Measurements from ENCODE around the gene ZNF529. TPM values are rescaled to one million over a fixed set of nuclear protein-coding genes. Genes with fewer than 3 reads are reported as not detected.

ZNF529 gene
- total and polyA plus RNA-seq, 2 of the 13 experiments (the other 11 are each of a cell fraction or from before 2014, with no cell fraction given): 9.3 to 10.6 TPM

DNA sequence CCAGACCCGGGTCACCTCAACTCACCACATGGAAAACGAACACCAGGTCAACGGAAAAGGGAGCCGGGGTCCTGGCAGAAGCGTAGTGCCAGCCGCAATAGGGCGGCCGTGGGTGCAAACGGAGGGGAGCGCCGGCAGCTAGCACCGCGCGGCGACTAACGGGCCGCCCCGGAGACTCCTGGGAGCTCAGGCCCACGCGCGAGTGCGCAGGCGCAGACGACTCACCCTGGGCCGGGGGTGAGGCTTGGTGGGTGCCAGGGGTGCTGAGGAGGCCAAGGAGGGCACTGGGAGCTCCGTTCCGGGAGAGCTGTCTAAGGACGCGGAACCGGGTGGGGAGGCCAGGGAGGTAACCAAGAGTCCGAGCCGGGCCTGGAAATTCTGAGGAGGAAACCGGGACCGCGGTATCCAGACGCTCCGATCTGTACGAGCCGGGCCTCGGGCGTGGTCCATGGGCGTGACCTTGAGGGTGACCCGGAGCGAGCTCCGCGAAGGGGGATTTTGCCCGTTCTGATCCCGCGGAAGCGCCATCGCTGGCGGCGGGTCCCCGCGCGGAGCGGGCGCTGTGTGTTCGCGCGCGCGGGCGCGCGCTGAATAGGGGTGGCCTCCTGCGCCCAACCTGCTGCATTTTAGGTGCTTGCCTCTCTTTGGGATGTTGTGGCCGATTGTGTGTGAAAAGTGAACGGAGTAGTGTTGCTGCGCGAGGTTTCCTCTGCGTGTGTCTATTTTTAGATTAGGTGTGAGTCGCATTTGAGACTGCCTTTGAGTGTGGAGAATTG is 32.2 kb upstream of the ZNF529 start, which contains the start of gene ZNF382 (continued):
- peak; percentile 9; the same call in 1 of the 2 replicates for TF ChIP-seq ARNT2 (CRISPR knock-in tag; IDR thresholded peaks at IDR 0.05; ENCODE audit: low read depth)
- no peak for TF ChIP-seq ZNF678 (CRISPR knock-in tag; IDR thresholded peaks at IDR 0.05)
- TF ChIP-seq ZNF501 (CRISPR knock-in tag; IDR thresholded peaks at IDR 0.05): peak; percentile 59
- TF ChIP-seq, protein P1, sequence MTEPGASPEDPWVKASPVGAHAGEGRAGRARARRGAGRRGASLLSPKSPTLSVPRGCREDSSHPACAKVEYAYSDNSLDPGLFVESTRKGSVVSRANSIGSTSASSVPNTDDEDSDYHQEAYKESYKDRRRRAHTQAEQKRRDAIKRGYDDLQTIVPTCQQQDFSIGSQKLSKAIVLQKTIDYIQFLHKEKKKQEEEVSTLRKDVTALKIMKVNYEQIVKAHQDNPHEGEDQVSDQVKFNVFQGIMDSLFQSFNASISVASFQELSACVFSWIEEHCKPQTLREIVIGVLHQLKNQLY (CRISPR knock-in tag; IDR thresholded peaks at IDR 0.05): no peak
- TF ChIP-seq, protein P2, sequence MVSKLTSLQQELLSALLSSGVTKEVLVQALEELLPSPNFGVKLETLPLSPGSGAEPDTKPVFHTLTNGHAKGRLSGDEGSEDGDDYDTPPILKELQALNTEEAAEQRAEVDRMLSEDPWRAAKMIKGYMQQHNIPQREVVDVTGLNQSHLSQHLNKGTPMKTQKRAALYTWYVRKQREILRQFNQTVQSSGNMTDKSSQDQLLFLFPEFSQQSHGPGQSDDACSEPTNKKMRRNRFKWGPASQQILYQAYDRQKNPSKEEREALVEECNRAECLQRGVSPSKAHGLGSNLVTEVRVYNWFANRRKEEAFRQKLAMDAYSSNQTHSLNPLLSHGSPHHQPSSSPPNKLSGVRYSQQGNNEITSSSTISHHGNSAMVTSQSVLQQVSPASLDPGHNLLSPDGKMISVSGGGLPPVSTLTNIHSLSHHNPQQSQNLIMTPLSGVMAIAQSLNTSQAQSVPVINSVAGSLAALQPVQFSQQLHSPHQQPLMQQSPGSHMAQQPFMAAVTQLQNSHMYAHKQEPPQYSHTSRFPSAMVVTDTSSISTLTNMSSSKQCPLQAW (CRISPR knock-in tag; IDR thresholded peaks at IDR 0.05): peak; percentile 41; the same call in 1 of the 2 replicates
- peak; percentile 18; the same call in 1 of the 2 replicates for TF ChIP-seq ZNF350 (CRISPR knock-in tag; IDR thresholded peaks at IDR 0.05; ENCODE audit: borderline replicate concordance, low read depth)
- TF ChIP-seq ZNF44 (CRISPR knock-in tag; IDR thresholded peaks at IDR 0.05): peak; percentile 87
- TF ChIP-seq, protein P3, sequence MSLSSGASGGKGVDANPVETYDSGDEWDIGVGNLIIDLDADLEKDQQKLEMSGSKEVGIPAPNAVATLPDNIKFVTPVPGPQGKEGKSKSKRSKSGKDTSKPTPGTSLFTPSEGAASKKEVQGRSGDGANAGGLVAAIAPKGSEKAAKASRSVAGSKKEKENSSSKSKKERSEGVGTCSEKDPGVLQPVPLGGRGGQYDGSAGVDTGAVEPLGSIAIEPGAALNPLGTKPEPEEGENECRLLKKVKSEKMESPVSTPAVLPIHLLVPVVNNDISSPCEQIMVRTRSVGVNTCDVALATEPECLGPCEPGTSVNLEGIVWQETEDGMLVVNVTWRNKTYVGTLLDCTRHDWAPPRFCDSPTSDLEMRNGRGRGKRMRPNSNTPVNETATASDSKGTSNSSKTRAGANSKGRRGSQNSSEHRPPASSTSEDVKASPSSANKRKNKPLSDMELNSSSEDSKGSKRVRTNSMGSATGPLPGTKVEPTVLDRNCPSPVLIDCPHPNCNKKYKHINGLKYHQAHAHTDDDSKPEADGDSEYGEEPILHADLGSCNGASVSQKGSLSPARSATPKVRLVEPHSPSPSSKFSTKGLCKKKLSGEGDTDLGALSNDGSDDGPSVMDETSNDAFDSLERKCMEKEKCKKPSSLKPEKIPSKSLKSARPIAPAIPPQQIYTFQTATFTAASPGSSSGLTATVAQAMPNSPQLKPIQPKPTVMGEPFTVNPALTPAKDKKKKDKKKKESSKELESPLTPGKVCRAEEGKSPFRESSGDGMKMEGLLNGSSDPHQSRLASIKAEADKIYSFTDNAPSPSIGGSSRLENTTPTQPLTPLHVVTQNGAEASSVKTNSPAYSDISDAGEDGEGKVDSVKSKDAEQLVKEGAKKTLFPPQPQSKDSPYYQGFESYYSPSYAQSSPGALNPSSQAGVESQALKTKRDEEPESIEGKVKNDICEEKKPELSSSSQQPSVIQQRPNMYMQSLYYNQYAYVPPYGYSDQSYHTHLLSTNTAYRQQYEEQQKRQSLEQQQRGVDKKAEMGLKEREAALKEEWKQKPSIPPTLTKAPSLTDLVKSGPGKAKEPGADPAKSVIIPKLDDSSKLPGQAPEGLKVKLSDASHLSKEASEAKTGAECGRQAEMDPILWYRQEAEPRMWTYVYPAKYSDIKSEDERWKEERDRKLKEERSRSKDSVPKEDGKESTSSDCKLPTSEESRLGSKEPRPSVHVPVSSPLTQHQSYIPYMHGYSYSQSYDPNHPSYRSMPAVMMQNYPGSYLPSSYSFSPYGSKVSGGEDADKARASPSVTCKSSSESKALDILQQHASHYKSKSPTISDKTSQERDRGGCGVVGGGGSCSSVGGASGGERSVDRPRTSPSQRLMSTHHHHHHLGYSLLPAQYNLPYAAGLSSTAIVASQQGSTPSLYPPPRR (CRISPR knock-in tag; IDR thresholded peaks at IDR 0.05; ENCODE audit: borderline replicate concordance): 0 out of 2 replicates have a peak, but pooled peaks have one; percentile 19
- TF ChIP-seq TAF1 (CRISPR knock-in tag; IDR thresholded peaks at IDR 0.05): peak; percentile 60; the same call in 1 of the 2 replicates
- peak; percentile 60 for TF ChIP-seq HNRNPLL (IDR thresholded peaks at IDR 0.05; ENCODE audit: low read depth, low read length, poor library complexity, severe bottlenecking)
- TF ChIP-seq TCF12 (IDR thresholded peaks at IDR 0.05): no peak
- peak; percentile 42; the same call in 1 of the 2 replicates for TF ChIP-seq TCF12 (CRISPR knock-in tag; IDR thresholded peaks at IDR 0.05)
- no peak for TF ChIP-seq ATF1 (CRISPR knock-in tag; IDR thresholded peaks at IDR 0.05)
- peak; percentile 60 to 90 for TF ChIP-seq POLR2A (IDR thresholded peaks at IDR 0.05; ENCODE audit: insufficient read depth in 1 of 2, low read depth in 2 of 2, low read length in 2 of 2)
- TF ChIP-seq KDM2A (CRISPR knock-in tag; IDR thresholded peaks at IDR 0.05; ENCODE audit: borderline replicate concordance, low read depth): peak; percentile 54; the same call in 1 of the 2 replicates
- peak; percentile 81 for TF ChIP-seq POLR2AphosphoS5 (IDR thresholded peaks at IDR 0.05; ENCODE audit: low read depth, low read length)
- TF ChIP-seq, protein P4, sequence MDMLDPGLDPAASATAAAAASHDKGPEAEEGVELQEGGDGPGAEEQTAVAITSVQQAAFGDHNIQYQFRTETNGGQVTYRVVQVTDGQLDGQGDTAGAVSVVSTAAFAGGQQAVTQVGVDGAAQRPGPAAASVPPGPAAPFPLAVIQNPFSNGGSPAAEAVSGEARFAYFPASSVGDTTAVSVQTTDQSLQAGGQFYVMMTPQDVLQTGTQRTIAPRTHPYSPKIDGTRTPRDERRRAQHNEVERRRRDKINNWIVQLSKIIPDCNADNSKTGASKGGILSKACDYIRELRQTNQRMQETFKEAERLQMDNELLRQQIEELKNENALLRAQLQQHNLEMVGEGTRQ (IDR thresholded peaks at IDR 0.05; ENCODE audit: low read depth, low read length): no peak
- TF ChIP-seq, protein P4 (CRISPR knock-in tag; IDR thresholded peaks at IDR 0.05; ENCODE audit: borderline replicate concordance): 0 out of 2 replicates have a peak, but pooled peaks have one; percentile 13
- TF ChIP-seq YEATS4 (CRISPR knock-in tag; IDR thresholded peaks at IDR 0.05; ENCODE audit: borderline replicate concordance): peak; percentile 58
- 0 out of 2 replicates have a peak, but pooled peaks have one; percentile 2 for TF ChIP-seq CREM (IDR thresholded peaks at IDR 0.05)
- no peak for TF ChIP-seq CREM (CRISPR knock-in tag; IDR thresholded peaks at IDR 0.05)

All from HepG2 (cell line).